Activated CD8-positive, alpha-beta memory T cell treated with anti-CD3 and anti-CD28 coated beads, Interleukin-2, amount 10 ng/mL, durations not matched to agents 7 days and 5 days (primary cell): ENCODE measurements around the gene PHLDB1. TPM values are rescaled to one million over a fixed set of nuclear protein-coding genes. Genes with fewer than 3 reads are reported as not detected.
"Not testable (repeated sequence)": the region's sequence is repeated elsewhere in the genome, so short reads cannot be mapped to it uniquely, and the experiment has no call there.

ENCODE experiments used
- ATAC-seq: fragments of 150-1000 bp; cut with Tn5 transposase; one replicate; pipeline ENCODE4 v1.10.0; 2021; ENCODE audit warnings: moderate library complexity
- CTCF ChIA-PET: fragments of 350-600 bp; sonication (Branson Sonifier 250); formaldehyde crosslinking; loops from one replicate; lab custom pipeline; 2021; ENCODE audit warnings: antibody characterized with exemption; lab: Charles Lee
- DNase-seq: peaks from one replicate; pipeline ENCODE4 v3.0.0-alpha.2; 2020
- H3K27ac Mint-ChIP-seq: one replicate; pipeline ENCODE4 v1.8.0; 2021; ENCODE audit warnings: mild to moderate bottlenecking, mixed read lengths
- H3K27me3 Mint-ChIP-seq: one replicate; pipeline ENCODE4 v1.8.0; 2021; ENCODE audit warnings: mixed read lengths
- H3K36me3 Mint-ChIP-seq: one replicate; pipeline ENCODE4 v1.8.0; 2021; ENCODE audit warnings: mild to moderate bottlenecking, mixed read lengths
- H3K4me1 Mint-ChIP-seq: one replicate; pipeline ENCODE4 v1.8.0; 2021; ENCODE audit warnings: mixed read lengths
- H3K4me3 Mint-ChIP-seq: one replicate; pipeline ENCODE4 v1.8.0; 2021; ENCODE audit warnings: mild to moderate bottlenecking, moderate library complexity, mixed read lengths
- H3K9me3 Mint-ChIP-seq: one replicate; pipeline ENCODE4 v1.8.0; 2022; ENCODE audit warnings: low read depth, mixed read lengths
- total RNA-seq, 2 experiments: library from RNA; stranded (reverse); gene quantifications; one replicate each; pipeline ENCODE4 v1.2.3, GENCODE V29; 2021

The PHLDB1 gene
- total RNA-seq, result 1 to 10 TPM in 1 of 2 experiments, under 1 TPM in 1; 0.91 to 1.3 TPM

DNA sequence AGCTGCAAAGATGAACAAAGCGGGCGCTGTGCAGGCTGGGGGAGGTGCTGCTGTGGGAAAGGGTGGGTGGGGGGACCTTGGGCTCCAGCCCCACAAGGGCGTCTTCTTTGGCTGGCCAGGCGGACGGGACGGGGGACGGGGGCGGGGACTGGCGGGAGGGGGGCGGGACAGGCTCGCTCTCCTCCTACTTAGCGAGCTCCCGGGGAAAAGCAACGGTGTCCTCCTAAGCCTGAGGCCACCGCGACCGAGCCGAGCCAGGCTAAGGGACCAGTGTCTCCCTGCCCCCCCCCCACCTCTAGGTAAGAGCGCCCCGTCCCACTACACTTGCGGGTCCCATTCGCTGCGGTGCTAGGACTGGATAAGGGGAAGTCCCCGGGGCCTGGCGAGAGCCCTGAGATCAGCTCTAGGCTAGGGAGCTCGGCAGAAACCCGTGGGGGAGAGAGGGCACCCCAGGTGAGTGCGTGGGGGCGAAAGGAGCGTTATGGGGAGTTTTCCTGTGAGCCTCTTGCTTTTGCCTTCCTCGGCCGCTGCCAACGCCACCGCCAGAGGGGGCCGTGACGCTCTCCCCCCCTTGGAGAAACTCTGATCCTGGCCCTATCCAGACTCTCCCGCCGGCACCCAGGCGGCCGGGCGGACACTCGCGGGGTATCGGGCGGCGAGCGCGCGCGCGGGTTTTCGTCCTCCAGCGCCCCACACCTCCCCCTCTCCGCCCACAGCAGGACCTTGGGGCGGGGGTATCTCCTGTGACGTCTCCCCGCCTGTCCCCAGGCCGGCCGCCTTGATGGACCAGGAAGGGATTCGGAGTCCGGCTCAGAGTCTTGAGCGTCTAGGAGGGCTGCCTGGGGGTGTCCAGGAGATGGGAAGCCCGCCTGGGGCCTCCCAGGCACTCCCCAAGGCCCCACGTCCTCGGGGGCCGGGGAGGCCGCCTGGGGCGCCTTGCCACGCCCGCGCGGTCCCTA lies at the start of gene PHLDB1:
TSS of gene PHLDB1 (plus strand) at position 215 of the 959 bp plus-strand sequence. CDS start 6,222 bp downstream, outside the sequence.
- CTCF ChIA-PET, result interaction anchor here (1.0 to 6.6 kb wide), 7 partner anchors 9 to 436 kb away, joined by 3 to 75 read pairs (median 11); partner anchors contain the start of gene UPK2
- H3K9me3 Mint-ChIP-seq, result no peaks in the 10 kb centered on the region
- peak; percentile 19 for ATAC-seq
- peaks cover 30% of the 10 kb centered on the region for H3K27me3 Mint-ChIP-seq
- H3K4me1 Mint-ChIP-seq, result peaks cover 24% of the 10 kb centered on the region
- DNase-seq, result peak; percentile 51
- H3K36me3 Mint-ChIP-seq, result peaks cover 3% of the 10 kb centered on the region
- H3K27ac Mint-ChIP-seq, result no peak within 1 kb of the TSS
- H3K4me3 Mint-ChIP-seq, result peak within 1 kb of the TSS; percentile 56

DNA sequence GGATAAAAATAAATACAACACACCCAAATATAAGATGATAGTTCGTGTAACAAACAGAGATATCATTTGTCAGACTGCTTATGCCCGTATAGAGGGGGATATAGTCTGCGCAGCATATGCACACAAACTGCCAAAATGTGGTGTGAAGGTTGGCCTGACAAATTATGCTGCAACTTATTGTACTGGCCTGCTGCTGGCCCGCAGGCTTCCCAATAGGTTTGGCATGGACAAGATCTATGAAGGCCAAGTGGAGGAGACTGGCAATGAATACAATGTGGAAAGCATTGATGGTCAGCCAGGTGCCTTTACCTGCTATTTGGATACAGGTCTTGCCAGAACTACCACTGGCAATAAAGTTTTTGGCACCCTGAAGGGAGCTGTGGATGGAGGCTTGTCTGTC lies 46.6 kb upstream of the PHLDB1 start:
- no peaks in the 10 kb centered on the region for H3K36me3 Mint-ChIP-seq

GRCh38 chr11:118565051-118565450 lies 42.4 kb upstream of the PHLDB1 start:
- Mint-ChIP-seq H3K4me1 (peaks cover 20% of the 10 kb centered on the region), H3K36me3 (no peaks in the 10 kb centered on the region), H3K9me3 (no peaks in the 10 kb centered on the region), H3K27ac (no peak overlapping the region), H3K4me3 (peak overlapping the region; percentile 37), H3K27me3 (no peaks in the 10 kb centered on the region)
- CTCF ChIA-PET, result interaction anchor here (0.7 to 1.0 kb wide), 3 partner anchors 13 to 77 kb away, joined by 3 read pairs; no protein-coding TSS in a partner anchor
- ATAC-seq (no peak), DNase-seq (no peak)

More for the DNA sequence above, 46.6 kb upstream of the PHLDB1 start:
- Mint-ChIP-seq H3K27ac (no peak overlapping the region), H3K9me3 (no peaks in the 10 kb centered on the region), H3K4me1 (peaks cover 13% of the 10 kb centered on the region), H3K27me3 (no peaks in the 10 kb centered on the region), H3K4me3 (no peak overlapping the region)
- DNase-seq (no peak), ATAC-seq (no peak)
- CTCF ChIA-PET, result no interaction called here

GRCh38 chr11:118569670-118570069 lies 37.7 kb upstream of the PHLDB1 start:
- Mint-ChIP-seq H3K4me3 (no peak overlapping the region), H3K36me3 (peaks cover 4% of the 10 kb centered on the region), H3K4me1 (peaks cover 40% of the 10 kb centered on the region), H3K27ac (no peak overlapping the region), H3K9me3 (no peaks in the 10 kb centered on the region), H3K27me3 (no peaks in the 10 kb centered on the region)
- DNase-seq, result no peak
- CTCF ChIA-PET, result interaction anchor here (0.6 to 1.4 kb wide), 3 partner anchors 25 to 373 kb away, joined by 3 to 5 read pairs (median 3); no protein-coding TSS in a partner anchor
- no peak for ATAC-seq

GRCh38 chr11:118570787-118571186 lies 36.6 kb upstream of the PHLDB1 start:
- peaks cover 4% of the 10 kb centered on the region for H3K36me3 Mint-ChIP-seq
- H3K27me3 Mint-ChIP-seq, result no peaks in the 10 kb centered on the region
- ATAC-seq, result no peak
- H3K9me3 Mint-ChIP-seq, result no peaks in the 10 kb centered on the region
- DNase-seq, result no peak
- H3K27ac Mint-ChIP-seq, result no peak overlapping the region
- CTCF ChIA-PET, result interaction anchor here (1.1 to 1.3 kb wide), 2 partner anchors 38 to 119 kb away, joined by 5 read pairs; no protein-coding TSS in a partner anchor
- peaks cover 45% of the 10 kb centered on the region for H3K4me1 Mint-ChIP-seq
- H3K4me3 Mint-ChIP-seq, result no peak overlapping the region

DNA sequence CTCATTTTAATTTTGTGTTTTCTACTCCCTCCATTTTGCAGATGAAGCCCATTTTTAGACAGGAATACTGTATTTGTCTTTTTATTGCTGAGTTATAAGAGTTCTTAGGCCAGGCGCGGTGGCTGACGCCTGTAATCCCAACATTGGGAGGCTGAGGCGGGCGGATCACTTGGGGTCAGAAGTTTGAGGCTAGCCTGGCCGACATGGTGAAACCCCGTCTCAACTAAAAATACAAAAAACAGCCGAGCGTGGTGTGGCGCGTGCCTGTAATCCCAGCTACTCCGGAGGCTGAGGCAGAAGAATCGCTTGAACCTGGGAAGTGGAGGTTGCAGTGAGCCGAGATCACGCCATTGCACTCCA lies 35.7 kb upstream of the PHLDB1 start:
- CTCF ChIA-PET, result interaction anchor here (1.1 to 1.5 kb wide), 2 partner anchors 38 to 400 kb away, joined by 3 to 5 read pairs; no protein-coding TSS in a partner anchor
- Mint-ChIP-seq H3K4me1 (peaks cover 46% of the 10 kb centered on the region), H3K4me3 (peak overlapping the region; percentile 90), H3K27ac (peak overlapping the region; percentile 94)
- H3K27me3 Mint-ChIP-seq, ATAC-seq, H3K36me3 Mint-ChIP-seq, H3K9me3 Mint-ChIP-seq: not testable (repeated sequence)
- DNase-seq, result peak; percentile 46

DNA sequence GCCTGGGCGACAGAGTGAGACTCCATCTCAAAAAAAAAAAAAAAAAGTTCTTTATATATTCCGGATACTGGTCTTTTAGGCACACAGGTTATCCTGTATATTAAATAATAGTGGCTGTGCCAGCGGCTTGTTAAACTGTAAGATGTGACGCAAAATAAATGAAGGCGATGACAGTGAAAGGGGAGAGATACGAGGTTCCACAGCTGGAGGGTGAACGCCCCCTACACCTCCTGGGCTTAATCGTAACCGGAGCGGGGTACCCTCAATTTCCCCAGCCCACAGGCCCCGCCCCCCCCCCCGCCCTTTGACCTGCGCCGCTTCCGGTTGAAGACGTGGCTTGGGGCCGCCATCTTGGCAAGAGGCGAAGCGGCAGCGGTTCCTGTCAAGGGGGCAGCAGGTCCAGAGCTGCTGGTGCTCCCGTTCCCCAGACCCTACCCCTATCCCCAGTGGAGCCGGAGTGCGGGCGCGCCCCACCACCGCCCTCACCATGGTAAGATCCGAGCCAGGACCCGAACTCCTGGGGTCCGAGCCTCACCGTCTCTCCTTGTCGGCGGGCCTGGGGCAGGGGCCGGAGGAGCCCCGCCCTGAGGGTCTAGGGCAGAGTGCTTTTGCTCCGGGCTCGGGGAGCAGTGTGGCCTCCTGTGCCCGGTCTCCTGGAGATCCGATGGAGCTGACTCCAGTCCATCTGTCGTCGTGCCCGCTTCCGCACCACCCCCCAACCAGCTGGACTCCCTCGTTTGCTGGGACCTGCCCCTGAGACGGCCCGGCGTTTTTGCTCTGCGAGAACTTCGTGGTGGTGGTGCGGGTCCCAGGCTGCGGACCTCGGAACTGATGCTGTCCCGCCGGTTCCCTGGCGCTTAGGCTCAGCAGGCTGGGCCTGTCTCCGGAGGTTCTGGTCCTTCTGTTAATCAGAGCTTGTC lies 35.1 kb upstream of the PHLDB1 start, which contains the start of gene ARCN1:
TSS of gene ARCN1 (plus strand) at position 349 of the 920 bp plus-strand sequence. CDS start at position 488, 139 bp downstream.
- Mint-ChIP-seq H3K27ac (peak within 1 kb of the TSS; percentile 94), H3K9me3 (no peaks in the 10 kb centered on the region), H3K4me3 (peak within 1 kb of the TSS; percentile 90), H3K36me3 (peaks cover 13% of the 10 kb centered on the region), H3K27me3 (no peaks in the 10 kb centered on the region), H3K4me1 (peaks cover 49% of the 10 kb centered on the region)
- DNase-seq, result peak; percentile 87
- peak; percentile 77 for ATAC-seq
- CTCF ChIA-PET, result interaction anchor here (0.9 to 1.5 kb wide), 6 partner anchors 20 to 401 kb away, joined by 3 to 5 read pairs (median 3); no protein-coding TSS in a partner anchor

DNA sequence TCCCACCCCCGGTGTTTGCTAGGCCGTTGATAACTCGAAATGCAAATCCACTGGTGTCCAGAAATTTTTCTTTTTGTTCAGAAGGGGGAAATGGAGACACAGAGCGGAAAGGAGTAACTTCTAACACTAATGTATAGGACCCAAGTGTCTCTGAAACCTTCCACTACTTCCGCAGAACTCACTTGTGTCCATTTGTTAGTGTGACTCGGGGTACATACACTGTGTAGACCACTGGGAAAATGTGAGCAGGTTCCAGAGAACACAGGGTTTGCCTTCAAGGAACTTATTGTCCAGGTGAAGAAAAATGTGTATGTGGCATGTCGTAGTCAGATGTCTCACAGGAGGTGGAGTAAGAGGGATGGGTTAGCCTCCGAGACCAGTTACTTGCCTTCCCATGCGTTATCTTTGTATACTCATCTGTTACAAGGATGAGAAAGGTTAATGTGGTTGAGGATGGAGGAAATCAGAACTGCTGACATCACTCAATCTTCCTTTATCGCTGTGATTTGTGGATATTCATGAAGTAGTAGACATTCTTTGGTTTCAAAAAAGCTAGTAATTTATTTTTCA lies 34.3 kb upstream of the PHLDB1 start:
- H3K27ac Mint-ChIP-seq, result peak overlapping the region; percentile 94
- peak; percentile 58 for ATAC-seq
- CTCF ChIA-PET, result interaction anchor here (0.9 to 2.6 kb wide), 6 partner anchors 20 to 402 kb away, joined by 3 to 7 read pairs (median 3); no protein-coding TSS in a partner anchor
- H3K27me3 Mint-ChIP-seq, result no peaks in the 10 kb centered on the region
- H3K4me1 Mint-ChIP-seq, result peaks cover 52% of the 10 kb centered on the region
- H3K9me3 Mint-ChIP-seq, result no peaks in the 10 kb centered on the region
- H3K4me3 Mint-ChIP-seq, result peak overlapping the region; percentile 90
- DNase-seq, result peak; percentile 54
- peaks cover 17% of the 10 kb centered on the region for H3K36me3 Mint-ChIP-seq

DNA sequence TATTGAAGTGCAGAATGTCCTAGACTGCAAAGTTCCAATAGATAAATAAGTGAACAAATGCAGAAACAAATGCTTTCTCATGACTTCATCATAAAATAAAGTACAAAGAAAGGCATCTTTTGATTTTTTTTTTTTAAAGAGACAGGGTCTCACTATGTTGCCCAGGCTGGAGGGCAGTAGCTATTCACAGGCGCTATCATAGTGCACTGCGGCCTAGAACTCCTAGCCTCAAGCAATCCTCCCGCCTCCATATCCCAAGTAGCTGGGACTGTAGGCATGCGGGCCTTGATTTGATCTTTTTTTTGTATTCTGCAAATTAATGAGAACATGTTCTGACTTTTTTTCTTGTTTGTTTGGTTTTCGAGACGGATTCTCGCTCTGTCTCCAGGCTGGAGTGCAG lies 32.8 kb upstream of the PHLDB1 start:
- Mint-ChIP-seq H3K9me3 (no peaks in the 10 kb centered on the region), H3K27ac (no peak overlapping the region), H3K36me3 (peaks cover 17% of the 10 kb centered on the region), H3K4me3 (no peak overlapping the region), H3K4me1 (peaks cover 53% of the 10 kb centered on the region), H3K27me3 (no peaks in the 10 kb centered on the region)
- DNase-seq (no peak), ATAC-seq (no peak)
- CTCF ChIA-PET, result interaction anchor here (2.6 kb wide), 1 partner anchor 21 kb away, joined by 7 read pairs; no protein-coding TSS in a partner anchor

- ATAC-seq, H3K4me3 Mint-ChIP-seq, H3K9me3 Mint-ChIP-seq, H3K27ac Mint-ChIP-seq, H3K27me3 Mint-ChIP-seq, DNase-seq: not testable (repeated sequence)
- Mint-ChIP-seq H3K4me1 (peaks cover 41% of the 10 kb centered on the region), H3K36me3 (peaks cover 27% of the 10 kb centered on the region)
- CTCF ChIA-PET, result interaction anchor here (0.7 kb wide), 1 partner anchor 13 kb away, joined by 3 read pairs; no protein-coding TSS in a partner anchor
Measured at GRCh38 chr11:118577995-118578394, 29.4 kb upstream of the PHLDB1 start.

DNA sequence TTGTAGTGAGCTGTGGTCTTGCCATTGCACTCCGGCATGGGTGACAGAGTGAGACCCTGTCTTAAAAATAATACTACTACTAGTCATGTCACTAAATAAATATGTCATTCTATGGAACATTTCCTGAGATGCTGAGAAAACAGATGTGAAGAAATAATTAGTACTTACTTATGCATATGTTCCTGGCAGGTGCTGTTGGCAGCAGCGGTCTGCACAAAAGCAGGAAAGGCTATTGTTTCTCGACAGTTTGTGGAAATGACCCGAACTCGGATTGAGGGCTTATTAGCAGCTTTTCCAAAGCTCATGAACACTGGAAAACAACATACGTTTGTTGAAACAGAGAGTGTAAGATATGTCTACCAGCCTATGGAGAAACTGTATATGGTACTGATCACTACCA lies 26.4 kb upstream of the PHLDB1 start:
- Mint-ChIP-seq H3K27me3 (no peaks in the 10 kb centered on the region), H3K4me3 (no peak overlapping the region), H3K36me3 (peaks cover 42% of the 10 kb centered on the region), H3K4me1 (peaks cover 13% of the 10 kb centered on the region), H3K9me3 (no peaks in the 10 kb centered on the region), H3K27ac (no peak overlapping the region)
- no peak for ATAC-seq
- CTCF ChIA-PET, result interaction anchor here (0.7 kb wide), 1 partner anchor 14 kb away, joined by 3 read pairs; no protein-coding TSS in a partner anchor
- DNase-seq, result no peak

DNA sequence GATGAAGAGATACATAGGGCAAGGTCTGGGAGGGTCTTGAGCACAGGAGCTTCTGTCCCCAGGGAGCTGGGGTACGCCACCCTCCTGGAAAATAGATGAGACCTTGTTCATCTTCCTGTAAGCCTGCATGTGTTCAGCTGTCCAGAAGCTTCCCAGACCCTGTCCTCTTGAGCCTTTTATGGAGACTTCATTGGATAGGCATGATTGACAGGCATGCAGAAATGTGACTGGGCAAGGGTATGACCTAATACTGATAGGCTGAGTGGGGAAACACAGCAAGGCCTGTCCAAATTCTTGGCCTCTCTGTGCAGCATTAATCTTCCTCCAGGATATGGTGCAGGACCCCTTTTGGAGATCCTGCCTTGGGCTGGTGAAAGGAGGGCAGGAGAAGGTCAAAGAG lies 19.5 kb upstream of the PHLDB1 start:
- Mint-ChIP-seq H3K9me3 (no peaks in the 10 kb centered on the region), H3K4me1 (no peaks in the 10 kb centered on the region), H3K4me3 (no peak overlapping the region), H3K27me3 (no peaks in the 10 kb centered on the region), H3K27ac (no peak overlapping the region), H3K36me3 (peaks cover 41% of the 10 kb centered on the region)
- no peak for ATAC-seq
- no peak for DNase-seq
- CTCF ChIA-PET, result no interaction called here
